ENCODE results near the gene SULT2B1.

DNA sequence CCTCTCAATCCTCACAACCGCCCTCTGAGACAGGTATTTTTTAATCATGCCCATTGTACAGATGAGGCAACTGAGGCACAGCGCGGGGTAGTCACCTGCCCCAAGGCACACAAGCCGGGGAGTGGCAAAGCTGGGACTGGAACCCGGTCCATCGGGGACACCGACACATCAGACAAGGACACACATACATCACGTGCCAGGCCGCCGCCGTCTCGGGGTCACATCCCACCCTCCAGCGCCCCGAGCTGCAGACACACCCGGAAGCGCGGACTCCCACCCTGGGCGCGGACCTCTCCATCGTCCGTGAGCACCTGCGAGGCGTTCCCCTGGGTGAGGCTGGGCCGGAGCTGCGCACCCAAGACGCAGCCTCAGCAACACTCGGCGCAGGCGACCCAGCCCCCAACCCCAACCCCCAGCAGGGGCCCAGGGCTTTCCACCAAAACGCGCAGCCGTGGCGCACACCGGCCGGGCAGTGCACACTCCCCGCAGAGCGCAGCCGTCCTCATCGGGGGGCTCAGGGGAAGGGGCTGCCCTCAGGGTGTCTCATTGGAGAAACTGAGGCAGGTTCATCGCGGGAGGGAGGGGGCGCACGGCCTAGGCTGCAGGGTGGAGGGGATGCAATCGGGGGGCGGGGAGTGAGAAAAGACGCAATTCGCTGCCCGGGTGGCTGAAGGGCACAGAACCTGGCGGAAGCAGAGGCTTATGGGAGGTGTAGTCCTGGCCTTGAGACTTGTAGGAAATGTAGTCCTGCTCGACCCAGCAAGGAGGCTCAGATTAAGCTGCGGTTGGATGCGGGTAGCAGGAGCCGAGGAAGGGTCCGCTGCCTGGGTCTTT, 38.5 kb upstream of the SULT2B1 start:
- TF ChIP-seq, protein P1, sequence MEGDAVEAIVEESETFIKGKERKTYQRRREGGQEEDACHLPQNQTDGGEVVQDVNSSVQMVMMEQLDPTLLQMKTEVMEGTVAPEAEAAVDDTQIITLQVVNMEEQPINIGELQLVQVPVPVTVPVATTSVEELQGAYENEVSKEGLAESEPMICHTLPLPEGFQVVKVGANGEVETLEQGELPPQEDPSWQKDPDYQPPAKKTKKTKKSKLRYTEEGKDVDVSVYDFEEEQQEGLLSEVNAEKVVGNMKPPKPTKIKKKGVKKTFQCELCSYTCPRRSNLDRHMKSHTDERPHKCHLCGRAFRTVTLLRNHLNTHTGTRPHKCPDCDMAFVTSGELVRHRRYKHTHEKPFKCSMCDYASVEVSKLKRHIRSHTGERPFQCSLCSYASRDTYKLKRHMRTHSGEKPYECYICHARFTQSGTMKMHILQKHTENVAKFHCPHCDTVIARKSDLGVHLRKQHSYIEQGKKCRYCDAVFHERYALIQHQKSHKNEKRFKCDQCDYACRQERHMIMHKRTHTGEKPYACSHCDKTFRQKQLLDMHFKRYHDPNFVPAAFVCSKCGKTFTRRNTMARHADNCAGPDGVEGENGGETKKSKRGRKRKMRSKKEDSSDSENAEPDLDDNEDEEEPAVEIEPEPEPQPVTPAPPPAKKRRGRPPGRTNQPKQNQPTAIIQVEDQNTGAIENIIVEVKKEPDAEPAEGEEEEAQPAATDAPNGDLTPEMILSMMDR (IDR thresholded peaks at IDR 0.05), result no peak
- no peak for TF ChIP-seq ZFX (IDR thresholded peaks at IDR 0.05; ENCODE audit: borderline replicate concordance)

Measured in 22Rv1 (cell line).